Astrocyte of the spinal cord (primary cell): ENCODE results near the gene DCN.

Experiments used
- DNase-seq: peaks from one replicate; pipeline ENCODE4 v3.0.0; 2011; ENCODE audit warnings: low read depth, low spot score
- H3K4me3 ChIP-seq: 2 replicates; pipeline ENCODE4 v1.5.1; 2011; ENCODE audit warnings: low read depth, mild to moderate bottlenecking, low read length, moderate library complexity
- in situ Hi-C: cut with HindIII; loops from 2 replicates; pipeline ENCODE4 v1.10.0; 2017; ENCODE audit warnings: low sequenced_read_pairs
- TF ChIP-seq, protein P1 (sequence below): IDR thresholded peaks from 2 replicates; pipeline ENCODE4 v1.5.1; 2012; ENCODE audit warnings: low read depth, mild to moderate bottlenecking, low read length, inconsistent platforms

Gene DCN

DNA sequence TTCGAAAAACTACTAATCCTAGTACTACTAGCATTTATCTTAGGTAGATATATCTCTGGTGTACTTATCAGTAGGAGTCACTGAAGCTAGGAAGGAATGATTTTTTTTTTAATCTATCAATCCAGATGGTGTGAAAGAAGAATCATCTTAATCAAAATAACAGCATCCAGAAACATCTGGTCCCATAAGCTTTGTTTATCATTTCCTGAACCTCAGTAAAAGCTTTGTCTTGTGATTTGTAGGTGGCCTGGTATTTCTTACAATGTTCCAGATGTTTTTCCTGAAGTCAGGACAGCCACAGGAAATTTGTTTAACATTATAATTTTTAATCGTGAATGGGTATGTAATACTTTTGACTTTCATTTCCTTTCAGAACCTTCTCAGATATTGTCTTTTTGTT is 43.3 kb downstream of the DCN start:
- H3K4me3 ChIP-seq = no peak overlapping the region
- in situ Hi-C loops = no loop called here
- TF ChIP-seq, protein P1, sequence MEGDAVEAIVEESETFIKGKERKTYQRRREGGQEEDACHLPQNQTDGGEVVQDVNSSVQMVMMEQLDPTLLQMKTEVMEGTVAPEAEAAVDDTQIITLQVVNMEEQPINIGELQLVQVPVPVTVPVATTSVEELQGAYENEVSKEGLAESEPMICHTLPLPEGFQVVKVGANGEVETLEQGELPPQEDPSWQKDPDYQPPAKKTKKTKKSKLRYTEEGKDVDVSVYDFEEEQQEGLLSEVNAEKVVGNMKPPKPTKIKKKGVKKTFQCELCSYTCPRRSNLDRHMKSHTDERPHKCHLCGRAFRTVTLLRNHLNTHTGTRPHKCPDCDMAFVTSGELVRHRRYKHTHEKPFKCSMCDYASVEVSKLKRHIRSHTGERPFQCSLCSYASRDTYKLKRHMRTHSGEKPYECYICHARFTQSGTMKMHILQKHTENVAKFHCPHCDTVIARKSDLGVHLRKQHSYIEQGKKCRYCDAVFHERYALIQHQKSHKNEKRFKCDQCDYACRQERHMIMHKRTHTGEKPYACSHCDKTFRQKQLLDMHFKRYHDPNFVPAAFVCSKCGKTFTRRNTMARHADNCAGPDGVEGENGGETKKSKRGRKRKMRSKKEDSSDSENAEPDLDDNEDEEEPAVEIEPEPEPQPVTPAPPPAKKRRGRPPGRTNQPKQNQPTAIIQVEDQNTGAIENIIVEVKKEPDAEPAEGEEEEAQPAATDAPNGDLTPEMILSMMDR = no peak
- DNase-seq = no peak

DNA sequence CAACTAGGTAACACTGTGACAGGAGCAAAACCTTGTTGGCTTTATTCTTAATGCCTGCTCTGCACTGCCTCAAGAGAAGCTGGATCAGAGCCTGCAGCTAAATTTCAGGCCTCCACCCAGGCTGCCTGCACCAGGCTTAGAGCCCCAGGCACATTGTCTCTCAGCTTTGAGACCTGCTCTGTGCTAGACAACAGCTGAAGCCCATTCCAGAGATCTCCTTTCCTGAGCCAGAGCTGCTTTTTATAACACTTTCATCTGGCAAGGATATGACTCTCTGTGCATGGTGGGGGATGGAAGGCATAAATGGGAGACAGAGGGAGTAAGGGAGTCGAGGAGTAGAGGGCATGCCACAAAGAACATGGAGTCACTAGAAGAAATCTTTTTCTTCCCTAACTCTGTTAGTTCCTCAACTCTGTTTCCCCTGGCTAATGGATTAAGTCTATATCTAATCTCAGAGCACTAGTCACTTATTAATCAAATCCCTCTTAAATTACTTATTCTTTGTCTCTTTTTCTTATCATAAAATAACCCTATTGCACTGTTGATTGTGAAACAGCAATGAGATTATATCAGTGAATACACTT is 44.2 kb downstream of the DCN start:
- in situ Hi-C loops = no loop called here
- DNase-seq = no peak
- H3K4me3 ChIP-seq = no peak overlapping the region
- TF ChIP-seq, protein P1 = no peak

DNA sequence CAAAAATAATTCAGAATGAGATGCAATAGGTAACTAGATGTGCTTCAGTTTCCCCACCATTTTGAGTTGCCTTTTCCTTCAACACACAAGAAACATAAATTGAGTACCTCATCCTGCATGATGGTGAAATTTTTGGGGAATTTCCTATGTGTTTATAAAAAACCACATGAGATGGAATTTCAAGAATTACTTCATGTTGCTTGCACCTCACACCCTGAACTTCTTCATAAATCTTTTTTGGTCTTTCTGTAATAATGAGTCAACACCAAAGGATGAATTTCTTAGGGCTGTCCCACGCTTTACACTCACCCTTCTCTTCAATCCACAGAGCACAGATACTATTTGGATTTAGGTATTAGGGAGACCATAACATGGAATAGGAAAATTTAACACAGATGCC is 48.7 kb downstream of the DCN start:
- TF ChIP-seq, protein P1 = no peak
- in situ Hi-C loops = no loop called here
- peak; percentile 76 for DNase-seq

DNA sequence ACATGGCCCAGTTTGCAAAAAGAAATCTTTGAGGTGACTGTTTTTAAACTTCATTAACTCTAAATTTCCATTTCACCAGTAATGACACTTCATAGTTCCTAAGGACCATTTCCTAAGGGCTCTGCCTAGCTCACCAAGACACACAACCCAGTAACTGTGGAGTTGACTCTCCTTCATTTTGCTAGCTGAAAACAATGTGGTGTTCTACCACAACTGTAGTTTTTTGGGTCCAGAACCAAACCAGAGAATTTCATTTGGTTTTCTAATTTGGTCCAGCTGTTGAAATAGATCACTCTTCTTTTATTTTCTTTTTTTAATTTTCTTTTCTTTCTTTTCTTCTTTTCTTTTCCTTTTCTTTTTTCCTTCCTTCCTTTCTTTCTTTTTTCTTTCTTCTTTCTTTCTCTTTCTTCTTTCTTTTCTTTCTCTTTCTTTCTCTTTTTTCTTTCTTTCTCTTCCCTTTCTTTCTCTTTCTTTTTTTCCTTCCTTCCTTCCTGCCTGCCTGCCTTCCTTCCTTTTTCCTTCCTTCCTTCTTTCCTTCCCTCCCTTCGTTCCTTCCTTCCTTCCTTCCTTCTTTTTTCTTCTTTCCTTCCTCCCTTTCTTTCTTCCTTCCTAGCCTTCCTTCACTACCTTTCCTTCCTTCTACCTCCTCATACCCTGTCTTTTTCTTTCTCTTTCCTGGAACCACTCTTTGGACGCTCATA is 52.8 kb downstream of the DCN start:
- TF ChIP-seq, protein P1 = no peak
- DNase-seq = no peak

More for the DNA sequence above, 48.7 kb downstream of the DCN start:
- H3K4me3 ChIP-seq = no peak overlapping the region

DNA sequence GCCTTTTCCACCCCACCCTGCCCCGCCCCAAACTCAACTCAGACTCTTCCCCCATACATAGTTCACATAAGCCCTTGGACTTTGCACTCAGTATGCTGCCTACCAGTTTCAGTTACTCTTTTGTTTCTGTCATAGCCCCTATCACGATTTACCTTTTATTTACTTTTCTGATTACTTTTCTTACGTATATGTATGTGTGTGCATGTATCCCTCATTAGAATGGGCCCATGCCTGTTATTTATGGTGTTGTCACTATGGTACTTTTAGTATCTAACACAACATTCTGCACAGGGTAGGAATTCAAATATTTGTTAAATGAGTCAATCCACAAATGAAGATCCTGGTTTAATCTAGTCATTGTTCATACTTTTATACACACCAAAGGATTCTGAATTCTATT is 54.9 kb downstream of the DCN start:
- TF ChIP-seq, protein P1 = no peak

More for the DNA sequence above, 52.8 kb downstream of the DCN start:
- no peak overlapping the region for H3K4me3 ChIP-seq
- in situ Hi-C loops = no loop called here

DNA sequence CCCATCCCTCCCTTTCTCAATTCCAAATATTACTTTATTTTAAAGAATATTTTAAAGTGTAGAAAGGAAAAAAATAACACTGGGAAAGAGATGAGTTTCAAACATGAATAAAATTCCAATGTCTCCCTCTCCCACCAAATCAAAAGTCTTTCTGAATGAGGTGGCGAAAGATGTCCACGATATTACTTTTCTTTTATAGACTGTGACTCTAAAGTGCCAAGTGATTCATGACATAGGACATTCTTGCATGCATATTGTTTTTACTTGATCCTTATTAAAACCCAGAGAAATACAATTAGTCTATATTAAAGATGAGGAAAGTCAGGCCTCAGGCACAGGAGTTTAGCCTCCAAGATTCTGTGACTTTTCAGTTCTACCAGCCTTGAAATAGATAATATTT is 55.3 kb downstream of the DCN start:
- H3K4me3 ChIP-seq = no peak overlapping the region
- no peak for DNase-seq
- in situ Hi-C loops = no loop called here
- TF ChIP-seq, protein P1 = no peak

More for the DNA sequence above, 54.9 kb downstream of the DCN start:
- no peak overlapping the region for H3K4me3 ChIP-seq
- peak; percentile 49 for DNase-seq
- in situ Hi-C loops = no loop called here
